ENCODE measurements around the gene SYT14.
"Not testable (repeated sequence)": the region's sequence is repeated elsewhere in the genome, so short reads cannot be mapped to it uniquely, and the experiment has no call there.

The SYT14 gene

DNA sequence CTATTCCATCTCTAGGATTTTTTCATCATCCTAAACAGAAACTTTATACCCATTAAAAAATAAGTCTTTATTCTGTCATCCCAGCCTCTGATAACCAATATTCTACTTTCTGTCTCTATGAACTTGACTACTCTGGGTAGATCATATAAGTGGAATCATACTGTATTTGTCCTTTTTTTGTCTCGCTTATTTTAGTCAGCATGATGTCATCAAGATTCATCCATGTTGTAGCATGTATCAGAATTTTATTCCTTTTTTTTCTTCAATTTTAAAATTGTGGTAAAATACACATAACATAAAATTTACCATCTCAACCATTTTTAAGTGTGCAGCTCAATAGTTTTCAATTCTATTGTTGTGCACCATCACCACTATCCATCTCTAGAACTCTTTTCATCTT, 90.0 kb downstream of the SYT14 start:
- DNase-seq (ENCODE audit: low read depth): no peak

DNA sequence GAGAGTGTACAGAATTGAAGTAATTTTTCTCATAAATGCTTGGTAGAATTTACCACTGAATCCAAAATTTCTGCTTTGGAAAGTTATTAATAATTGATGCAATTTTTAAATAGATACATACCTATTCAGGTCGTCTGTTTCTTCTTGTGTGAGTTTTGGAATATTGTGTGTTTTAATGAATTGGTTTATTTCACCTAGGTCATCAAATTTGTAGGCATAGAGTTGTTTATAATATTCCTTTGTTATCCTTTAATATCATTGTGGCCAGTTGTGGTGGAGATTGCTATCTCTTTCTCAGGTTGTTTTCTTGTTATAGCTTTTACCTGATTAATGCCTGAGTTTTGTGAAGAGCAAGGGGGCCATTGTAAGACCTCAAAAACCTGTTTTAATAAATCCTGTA, 93.5 kb downstream of the SYT14 start:
- DNase-seq (ENCODE audit: low read depth): no peak

DNA sequence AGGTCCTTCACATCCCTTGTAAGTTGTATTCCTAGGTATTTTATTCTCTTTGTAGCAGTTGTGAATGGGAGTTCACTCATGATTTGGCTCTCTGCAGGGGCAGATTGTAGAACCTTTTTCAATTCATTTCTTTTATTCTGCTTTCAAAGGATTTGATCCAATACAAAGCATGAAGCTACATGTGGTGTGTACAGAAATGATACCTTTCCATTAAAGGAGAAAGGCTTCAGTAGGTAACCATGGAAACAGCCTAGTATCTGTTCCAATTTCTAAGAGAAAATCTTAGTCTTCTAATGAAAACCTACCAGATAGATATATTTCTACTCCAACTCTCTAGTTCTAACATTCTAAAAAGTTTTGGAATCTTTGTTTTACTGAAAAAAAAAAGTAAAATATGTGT, 105.0 kb downstream of the SYT14 start:
- DNase-seq (ENCODE audit: low read depth): no peak

DNA sequence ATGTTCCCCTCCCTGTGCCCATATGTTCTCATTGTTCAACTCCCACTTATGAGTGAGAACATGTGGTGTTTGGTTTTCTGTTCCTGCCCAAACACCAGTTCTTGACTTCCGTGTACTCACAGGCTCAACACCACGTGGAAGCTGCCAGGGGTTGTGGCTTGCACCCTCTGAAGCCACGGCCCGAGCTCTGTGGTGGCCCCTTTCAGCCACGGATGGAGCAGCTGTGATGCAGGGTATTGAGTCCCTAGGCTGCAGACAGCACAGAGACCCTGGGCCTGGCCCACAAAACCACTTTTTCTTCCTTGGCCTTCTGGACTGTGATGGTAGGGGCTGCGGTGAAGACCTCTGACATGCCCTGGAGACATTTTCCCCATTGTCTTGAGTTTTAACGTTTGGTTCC, 111.6 kb downstream of the SYT14 start:
- DNase-seq (ENCODE audit: low read depth): no peak

DNA sequence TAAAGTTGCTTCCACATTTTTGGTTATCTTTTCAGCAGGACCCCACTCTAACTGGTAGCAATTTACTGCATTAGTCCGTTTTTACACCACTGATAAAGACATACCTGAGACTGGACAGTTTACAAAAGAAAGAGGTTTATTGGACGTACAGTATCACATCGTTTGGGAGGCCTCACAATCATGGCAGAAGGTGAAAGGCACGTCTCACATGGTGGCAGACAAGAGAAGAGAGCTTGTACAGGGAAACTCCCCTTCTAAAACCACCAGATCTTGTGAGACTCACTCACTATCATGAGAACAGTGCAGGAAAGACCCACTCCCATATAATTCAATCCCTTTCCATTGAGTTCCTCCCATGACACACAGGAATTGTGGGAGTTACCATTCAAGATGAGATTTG, 112.5 kb downstream of the SYT14 start:
- DNase-seq (ENCODE audit: low read depth): not testable (repeated sequence)

DNA sequence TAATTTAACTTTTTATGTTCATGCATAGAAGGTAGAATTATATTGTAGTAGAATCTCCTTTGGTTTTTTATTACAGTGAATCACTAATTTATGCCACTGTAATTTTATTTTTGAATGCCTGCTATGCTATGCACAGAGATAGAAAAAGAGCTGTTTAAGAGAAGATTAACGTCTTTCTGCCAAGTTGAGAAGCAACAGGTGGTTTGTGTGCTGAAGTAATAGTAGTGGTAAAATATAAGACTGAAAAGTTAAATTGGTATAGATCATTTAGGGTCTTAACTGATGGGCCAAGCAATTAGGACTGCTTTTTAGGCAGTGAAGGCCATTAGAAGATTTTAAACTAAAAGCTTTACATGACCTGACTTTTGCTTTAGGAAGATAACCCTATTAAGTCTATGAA, 115.1 kb downstream of the SYT14 start:
- no peak for DNase-seq (ENCODE audit: low read depth)

DNA sequence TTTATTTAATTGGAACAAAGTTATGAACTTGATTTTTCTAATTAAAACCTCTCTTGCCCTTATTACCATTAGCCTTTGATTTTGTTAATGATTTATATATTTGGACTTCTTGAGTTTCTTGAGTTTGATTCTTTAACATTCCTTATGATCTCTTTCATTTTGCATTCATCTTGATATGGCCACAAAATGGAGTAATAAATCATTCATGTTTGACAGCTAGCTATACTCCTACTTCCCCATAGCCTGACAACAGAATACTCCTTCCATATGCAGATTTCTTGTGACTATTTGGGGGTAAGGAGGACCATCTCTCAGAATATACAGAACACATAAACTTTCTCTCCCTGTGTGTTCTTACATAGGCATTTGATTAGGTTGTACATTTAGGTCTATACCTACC, 119.6 kb downstream of the SYT14 start:
- DNase-seq (ENCODE audit: low read depth): no peak

DNA sequence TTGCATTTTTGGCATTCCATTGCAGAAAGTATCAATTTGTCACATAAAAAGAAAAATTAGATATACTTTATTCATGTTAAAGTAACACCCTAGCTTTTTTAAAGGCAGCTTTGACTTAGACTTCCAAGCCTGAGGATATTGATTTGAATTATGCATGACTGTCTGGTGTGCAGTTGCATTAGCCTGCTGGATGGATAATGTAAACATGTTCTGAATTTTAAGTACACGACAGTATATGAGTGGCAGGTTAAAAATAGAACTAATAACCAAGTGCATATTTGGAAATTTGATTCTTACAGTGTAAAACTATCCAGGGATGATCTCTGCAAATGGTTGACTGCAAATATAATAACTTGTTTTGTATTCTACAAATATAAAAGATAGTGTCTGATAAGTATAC, 124.0 kb downstream of the SYT14 start:
- DNase-seq (ENCODE audit: low read depth): no peak

DNA sequence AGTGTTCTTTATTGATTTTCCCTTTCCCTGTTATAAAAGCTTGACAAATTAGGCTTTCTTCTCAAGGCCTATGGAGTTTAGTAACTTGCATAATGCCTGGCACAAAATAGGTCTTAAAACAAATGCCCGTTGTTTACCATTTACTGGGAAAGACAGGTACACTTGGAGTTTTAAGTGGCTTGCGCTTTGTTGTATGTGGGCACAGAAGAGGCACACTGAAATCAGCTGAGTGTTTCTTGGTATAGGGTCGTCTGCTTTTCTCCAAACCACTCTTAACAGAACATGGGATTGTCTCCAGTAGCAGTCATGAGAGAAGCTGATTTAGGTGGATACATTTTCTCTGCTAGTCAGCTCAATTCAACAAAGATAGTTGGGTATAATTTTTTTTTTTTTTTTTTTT, 132.5 kb downstream of the SYT14 start:
- no peak for DNase-seq (ENCODE audit: low read depth)

DNA sequence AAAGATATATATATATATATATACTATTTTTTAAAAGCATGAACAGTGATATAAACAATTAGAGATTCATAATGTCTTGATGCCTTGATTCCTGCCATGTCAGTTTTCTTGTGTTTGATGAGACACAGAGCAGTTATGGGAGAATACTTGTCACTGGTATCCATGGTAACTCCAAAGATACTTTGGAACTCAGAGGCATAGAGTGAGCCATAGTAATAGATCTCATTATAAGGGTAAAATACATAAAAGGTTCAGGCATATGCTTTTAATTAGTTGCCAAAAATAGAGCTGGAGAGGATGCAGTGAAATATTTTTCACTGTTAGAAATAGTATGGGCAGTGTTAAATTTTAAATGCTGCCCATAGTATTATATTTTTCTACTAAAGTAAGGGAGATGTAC, 134.1 kb downstream of the SYT14 start:
- no peak for DNase-seq (ENCODE audit: low read depth)

DNA sequence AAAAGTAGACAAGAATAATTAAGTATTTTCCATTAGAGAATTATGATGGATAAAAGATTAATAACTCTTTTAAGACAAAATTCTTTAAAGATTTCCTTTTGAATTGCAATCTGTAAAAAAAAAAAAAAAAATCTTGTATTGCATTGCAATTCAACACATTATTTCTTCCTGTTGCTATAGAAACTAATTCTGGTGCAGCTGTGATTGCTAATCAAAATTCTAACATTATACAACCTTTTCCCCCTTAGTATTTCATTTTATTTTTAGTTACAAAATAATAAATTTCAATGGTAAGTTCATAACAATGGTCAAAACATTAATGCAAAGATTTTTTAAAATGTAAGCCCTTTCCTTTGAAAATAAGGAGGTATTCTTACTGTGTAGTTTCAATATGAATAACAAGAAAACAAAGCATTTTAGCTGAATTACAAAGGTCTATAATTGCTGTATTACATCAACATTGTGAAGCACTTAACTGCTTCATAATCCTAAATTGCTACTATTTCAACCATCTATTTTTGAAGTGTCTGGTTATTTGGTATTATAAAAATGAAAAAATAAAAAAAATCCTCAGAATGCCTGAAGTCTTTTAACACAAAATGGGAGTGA, 135.0 kb downstream of the SYT14 start:
- no peak for DNase-seq (ENCODE audit: low read depth)

DNA sequence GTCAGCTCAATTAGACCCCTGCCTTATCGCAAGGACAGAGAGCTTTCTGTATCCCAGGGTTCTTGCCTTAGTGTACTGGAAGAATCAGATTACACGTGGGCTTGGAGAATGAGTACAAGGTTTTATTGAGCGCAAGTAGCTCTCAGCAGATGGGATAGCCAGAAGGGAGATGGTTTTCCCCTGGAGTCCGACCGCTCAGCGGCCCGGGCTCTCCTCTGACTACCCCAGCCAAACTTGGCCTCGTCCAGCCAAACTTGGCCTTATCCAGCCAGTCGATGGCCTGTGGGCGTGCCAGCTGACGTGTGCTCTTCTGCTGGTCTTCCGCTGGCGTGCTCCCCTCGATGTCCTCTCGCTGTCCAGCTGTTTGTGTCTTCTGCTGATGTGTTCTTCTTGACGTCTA, 136.9 kb downstream of the SYT14 start:
- DNase-seq (ENCODE audit: low read depth): no peak

DNA sequence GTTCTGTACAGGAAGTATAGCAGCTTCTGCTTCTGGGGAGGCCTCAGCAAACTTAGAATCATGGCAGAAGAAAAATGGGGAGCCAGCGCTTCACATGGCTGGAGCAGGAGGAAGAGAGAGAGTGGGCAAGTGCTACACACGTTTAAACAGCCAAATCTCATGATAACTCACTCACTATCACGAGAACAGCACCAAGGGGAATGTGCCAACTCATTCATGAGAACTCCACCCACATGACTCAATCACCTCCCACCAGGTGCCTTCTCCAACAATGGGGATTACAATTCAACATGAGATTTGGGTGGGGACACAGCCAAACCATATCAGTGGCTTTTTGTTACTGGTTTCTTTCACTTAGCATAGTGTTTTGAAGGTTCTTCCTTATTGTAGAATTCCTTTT, 138.6 kb downstream of the SYT14 start:
- no peak for DNase-seq (ENCODE audit: low read depth)

DNA sequence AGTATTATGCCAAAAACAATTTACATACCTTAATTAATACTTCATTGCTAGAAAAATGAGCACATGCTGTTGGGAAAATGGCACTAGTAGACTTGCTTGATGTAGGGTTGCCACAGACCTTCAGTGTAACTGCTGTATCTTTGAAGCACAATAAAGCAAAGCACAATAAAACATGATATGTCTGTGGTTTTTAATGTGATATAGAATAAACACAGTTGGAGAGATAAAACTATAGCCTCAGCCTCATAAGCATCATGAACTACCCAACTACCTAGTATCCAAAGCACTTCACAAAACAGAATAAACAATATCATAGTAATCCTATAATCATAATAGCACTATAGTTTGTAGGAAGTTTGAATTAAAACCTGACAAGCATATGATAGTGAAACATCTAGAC, 143.5 kb downstream of the SYT14 start:
- DNase-seq (ENCODE audit: low read depth): no peak

DNA sequence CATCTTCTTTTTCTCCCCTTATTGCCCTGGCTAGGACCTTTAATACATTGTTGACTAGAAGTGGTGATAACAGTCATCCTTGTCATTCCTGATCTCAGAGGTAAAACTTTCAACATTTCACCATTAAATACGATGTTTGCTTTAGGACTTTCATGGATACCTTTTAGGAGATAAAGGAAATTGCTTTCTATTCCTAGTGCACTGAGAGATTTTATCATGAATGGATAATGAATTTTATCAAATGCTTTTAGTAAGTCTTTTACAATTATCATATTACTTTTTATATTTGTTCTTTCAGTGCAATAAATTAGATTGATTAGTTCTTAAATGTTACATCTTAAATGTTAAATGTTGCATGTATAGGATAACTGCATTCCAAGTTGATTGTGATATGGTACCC, 147.3 kb downstream of the SYT14 start:
- DNase-seq (ENCODE audit: low read depth): no peak

DNA sequence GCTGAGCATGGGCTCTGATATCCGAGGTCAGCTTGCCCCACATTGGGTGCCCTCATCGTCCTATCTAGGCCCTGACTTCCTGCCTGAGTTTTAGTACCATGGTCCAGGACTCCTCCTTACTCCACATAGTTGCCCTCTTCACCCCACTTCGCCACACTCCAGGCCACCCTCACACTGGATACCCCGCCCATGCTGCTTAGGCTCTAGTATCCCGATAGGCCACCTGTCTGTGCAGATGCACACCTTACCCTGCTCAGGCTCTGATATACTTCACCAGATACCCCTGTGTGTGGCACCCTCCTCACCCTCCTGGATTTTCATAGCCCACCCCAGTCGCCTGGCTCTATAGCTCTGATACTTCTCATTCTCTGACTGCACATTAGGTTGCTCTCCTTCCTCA, 149.0 kb downstream of the SYT14 start:
- DNase-seq (ENCODE audit: low read depth): no peak

DNA sequence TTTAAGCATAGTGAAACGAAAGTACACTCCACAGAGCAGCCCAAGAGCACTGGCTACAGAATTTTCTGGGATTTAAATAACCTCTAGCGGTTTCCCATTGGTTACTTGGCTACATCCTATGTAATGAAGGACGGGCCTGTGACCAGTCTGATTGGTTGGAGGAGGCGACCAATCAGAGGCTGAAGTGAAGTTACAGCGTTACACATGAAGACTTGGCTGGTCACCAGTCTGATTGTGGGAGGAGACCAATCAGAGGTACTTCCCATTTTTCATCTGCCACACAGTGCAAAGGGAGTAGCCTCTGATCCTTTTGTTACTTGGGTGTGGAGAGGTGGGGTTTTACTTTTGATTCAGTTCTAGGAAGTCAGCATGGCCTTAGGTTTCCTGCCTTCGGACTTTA, 151.8 kb downstream of the SYT14 start:
- DNase-seq (ENCODE audit: low read depth): peak; percentile 25

DNA sequence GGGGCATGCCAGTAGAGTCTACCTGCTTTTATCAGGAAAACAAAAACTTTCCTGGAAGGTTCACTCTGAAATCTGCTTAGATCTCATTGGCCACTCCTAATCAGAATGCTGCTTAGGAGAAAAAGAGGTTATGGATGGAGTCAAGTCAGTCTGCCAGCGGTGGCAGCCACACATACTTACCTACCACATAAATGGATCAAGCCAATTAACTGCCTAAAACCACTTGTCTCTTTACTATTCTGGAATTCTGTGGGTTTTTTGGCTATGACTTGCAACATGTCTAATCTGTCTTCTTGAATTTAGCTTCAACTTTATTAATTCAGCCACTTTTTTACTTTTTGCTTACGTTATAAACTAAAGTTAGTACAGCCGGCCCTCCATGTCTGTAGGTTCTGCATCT, 154.3 kb downstream of the SYT14 start:
- DNase-seq (ENCODE audit: low read depth): no peak

DNA sequence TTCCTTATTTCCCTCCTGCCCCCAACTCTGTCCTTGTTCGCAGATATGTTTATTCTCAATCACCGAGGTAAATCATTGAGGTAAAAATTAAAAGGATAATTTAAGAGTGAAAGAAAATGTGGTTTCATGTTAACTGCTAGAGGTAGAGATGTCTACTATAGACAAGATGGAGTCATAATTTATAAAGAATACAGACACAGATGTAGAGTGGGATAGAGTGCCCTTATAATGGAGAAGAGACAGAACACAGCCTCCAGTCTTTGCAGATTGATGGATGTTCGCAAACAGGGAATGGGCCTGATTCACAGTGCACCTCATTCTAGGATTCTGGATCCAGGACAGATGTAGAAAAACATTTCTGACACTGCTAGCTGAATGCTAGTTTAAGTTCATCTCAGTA, 155.4 kb downstream of the SYT14 start:
- no peak for DNase-seq (ENCODE audit: low read depth)

DNA sequence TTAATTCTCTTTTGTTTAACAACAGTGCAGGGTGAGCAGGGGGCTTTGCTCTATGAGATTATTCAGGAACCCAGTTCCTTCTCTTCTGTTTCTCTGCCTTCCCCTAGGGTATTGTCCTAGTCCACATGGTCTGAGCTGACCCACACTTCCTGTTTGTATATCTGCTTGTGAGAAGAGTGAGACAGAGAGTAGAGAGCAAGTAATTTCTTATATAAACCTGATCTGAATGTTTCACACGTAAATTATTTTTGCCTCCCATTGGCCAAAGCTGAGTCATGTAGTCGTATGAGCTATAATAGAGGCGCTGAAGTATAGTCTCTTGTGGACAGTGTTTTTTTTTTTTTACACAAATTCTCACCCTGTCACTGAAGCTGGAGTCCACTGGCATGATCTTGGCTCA, 160.3 kb downstream of the SYT14 start:
- no peak for DNase-seq (ENCODE audit: low read depth)

DNA sequence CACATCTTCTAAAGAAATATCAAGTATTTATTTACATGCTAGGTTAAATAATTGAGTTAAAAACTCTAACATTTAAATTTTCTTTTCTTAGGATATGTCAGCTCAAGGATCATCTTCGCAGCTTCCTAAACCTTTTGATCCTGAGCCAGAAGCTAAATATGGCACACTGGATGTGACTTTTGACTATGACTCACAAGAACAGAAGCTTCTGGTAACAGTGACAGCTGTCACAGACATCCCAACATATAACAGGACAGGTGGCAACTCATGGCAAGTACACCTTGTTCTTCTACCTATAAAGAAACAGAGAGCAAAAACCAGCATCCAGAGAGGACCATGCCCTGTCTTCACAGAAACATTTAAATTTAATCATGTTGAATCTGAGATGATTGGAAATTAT, 161.9 kb downstream of the SYT14 start:
- no peak for DNase-seq (ENCODE audit: low read depth)

DNA sequence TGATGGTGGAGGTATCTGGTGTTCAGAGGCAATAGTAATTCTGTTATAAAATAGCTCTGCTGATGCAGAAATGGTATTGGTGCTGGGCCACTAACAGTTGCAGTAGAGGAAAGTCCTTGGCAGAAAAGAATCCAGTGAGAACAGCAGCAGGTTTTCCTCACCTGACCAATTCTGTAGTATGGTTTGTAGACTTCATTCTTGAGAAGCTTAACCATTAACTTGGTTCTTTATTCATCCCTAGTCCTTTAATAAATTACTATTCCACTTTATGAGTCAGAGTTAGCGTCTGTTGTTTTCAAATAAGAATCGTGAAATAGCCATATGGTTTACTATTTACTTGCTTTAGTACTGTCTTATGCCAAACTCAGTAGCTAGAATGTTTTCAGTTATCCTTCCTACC, 166.1 kb downstream of the SYT14 start:
- DNase-seq (ENCODE audit: low read depth): no peak

DNA sequence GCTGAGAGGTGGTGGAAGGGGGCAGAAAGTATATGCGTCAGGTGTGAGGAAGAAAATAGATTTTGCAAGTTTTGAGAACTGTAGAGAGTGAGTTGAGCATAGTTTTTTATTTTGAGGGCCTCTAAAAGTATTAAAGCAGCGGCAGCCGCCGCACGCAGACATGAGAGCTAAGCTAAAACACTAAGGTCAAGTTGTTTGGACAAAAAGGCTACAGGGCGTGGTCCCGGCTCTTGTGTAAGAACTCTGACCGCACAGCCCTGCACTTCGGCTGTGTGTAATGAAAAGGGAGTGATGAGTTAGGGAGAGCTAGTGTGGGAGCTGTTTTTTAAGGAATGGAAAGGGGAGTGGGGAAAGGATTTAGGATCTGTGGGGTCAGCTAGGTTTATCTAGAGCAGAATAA, 174.9 kb downstream of the SYT14 start:
- not testable (repeated sequence) for DNase-seq (ENCODE audit: low read depth)

DNA sequence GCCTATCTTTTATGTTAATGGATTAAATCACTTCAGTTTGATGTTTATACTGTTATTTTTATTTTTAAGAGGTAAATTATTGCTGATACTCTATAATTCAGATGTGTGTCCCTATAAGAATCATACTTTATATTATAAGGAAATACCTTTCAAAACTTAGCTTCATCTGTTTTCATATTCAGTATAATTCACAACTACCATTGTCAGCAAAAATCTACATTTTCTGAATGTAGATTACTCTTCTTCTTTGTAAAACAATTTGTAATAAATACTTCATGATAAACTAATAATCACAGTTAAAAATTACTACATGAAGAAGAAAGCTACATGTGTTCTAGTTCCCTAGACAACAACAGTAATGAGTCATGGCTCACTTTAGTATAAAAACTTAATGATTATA, 179.2 kb downstream of the SYT14 start:
- no peak for DNase-seq (ENCODE audit: low read depth)

DNA sequence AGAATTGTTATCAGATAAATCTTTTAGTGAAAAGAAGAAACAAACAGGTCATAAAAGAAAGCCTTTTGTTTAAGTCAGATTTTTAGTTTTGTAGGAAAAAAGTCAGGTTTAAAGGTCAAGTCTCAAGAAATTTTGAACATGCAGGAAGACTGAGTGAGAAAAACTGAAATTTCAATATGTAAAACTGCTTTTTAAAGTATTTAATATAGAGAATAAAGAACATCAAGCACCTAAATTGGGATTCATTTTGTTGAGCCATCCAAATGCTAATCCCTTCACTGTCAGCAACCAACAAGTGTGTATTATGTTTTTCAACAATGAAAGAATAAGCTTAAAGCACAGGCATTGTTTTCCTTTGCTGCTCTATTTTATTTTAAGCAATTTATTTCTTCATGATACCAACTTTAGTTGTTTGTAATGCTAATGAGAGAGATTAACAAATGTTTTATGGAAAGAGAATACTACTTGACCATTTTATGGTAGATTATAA, 179.7 kb downstream of the SYT14 start:
- no peak for DNase-seq (ENCODE audit: low read depth)
